HFFc6 (cell line): ENCODE measurements around the gene MYT1. TPM values are rescaled to one million over a fixed set of nuclear protein-coding genes. Genes with fewer than 3 reads are reported as not detected.

Experiments
- DNase-seq: peaks from one replicate; pipeline ENCODE4 v3.0.0-alpha.2; 2018
- H3K27ac Mint-ChIP-seq: 2 replicates; pipeline ENCODE4 v1.8.0; 2020; ENCODE audit warnings: mild to moderate bottlenecking, mixed read lengths
- H3K27me3 Mint-ChIP-seq: 2 replicates; pipeline ENCODE4 v1.8.0; 2021; ENCODE audit warnings: mild to moderate bottlenecking, moderate library complexity, mixed read lengths; ENCODE audit not compliant: insufficient read depth
- H3K36me3 Mint-ChIP-seq: 2 replicates; pipeline ENCODE4 v1.8.0; 2021; ENCODE audit warnings: low read depth, mixed read lengths
- H3K4me1 Mint-ChIP-seq: 2 replicates; pipeline ENCODE4 v1.8.0; 2020; ENCODE audit warnings: low read depth, mixed read lengths
- H3K4me3 Mint-ChIP-seq: 2 replicates; pipeline ENCODE4 v1.8.0; 2020; ENCODE audit warnings: mild to moderate bottlenecking, moderate library complexity, mixed read lengths
- H3K9me3 Mint-ChIP-seq: 2 replicates; pipeline ENCODE4 v1.8.0; 2020; ENCODE audit warnings: mild to moderate bottlenecking, mixed read lengths
- CTCF ChIP-seq: fragments of 200-600 bp; sonication (generic); IDR thresholded peaks from 2 replicates; pipeline ENCODE4 v1.5.0; 2021; ENCODE audit warnings: antibody characterized with exemption, mild to moderate bottlenecking
- total RNA-seq, 6 experiments: library from RNA; stranded (reverse); fragmentation: NEBNext Ultra II Directional; extraction: Animal tissue kit (Norgen Biotek cat#: 25700); gene quantifications; 2 replicates in 1 of 6; 3 replicates in 5 of 6; pipeline ENCODE4 v1.2.3, GENCODE V29; 2021

Gene MYT1
- total RNA-seq, 6 experiments from 2014 or later, result not detected

- no peaks in the 10 kb centered on the region for H3K9me3 Mint-ChIP-seq
- no peak for TF ChIP-seq CTCF
- peaks cover 33% of the 10 kb centered on the region for H3K4me1 Mint-ChIP-seq
- no peak overlapping the region for H3K27ac Mint-ChIP-seq
- peaks cover 23% of the 10 kb centered on the region for H3K27me3 Mint-ChIP-seq
- peak overlapping the region; percentile 69 for H3K4me3 Mint-ChIP-seq
- DNase-seq, result no peak
- no peaks in the 10 kb centered on the region for H3K36me3 Mint-ChIP-seq
These were observed 89.9 kb downstream of the MYT1 start for GRCh38 chr20:64254156-64254555.

- Mint-ChIP-seq H3K4me1 (peaks cover 34% of the 10 kb centered on the region), H3K9me3 (no peaks in the 10 kb centered on the region), H3K27me3 (peaks cover 17% of the 10 kb centered on the region), H3K36me3 (no peaks in the 10 kb centered on the region), H3K4me3 (peak overlapping the region; percentile 69), H3K27ac (peak overlapping the region; percentile 29)
- no peak for DNase-seq
- TF ChIP-seq CTCF, result no peak
These were observed 90.5 kb downstream of the MYT1 start for GRCh38 chr20:64254571-64255360.

- peak; percentile 22; the same call in 1 of the 2 replicates for TF ChIP-seq CTCF
- Mint-ChIP-seq H3K4me3 (peak within 1 kb of the TSS; percentile 91), H3K27me3 (peaks cover 11% of the 10 kb centered on the region), H3K9me3 (no peaks in the 10 kb centered on the region), H3K4me1 (peaks cover 43% of the 10 kb centered on the region), H3K27ac (peak within 1 kb of the TSS; percentile 76), H3K36me3 (no peaks in the 10 kb centered on the region)
- DNase-seq, result peak; percentile 50
These were observed 91.4 kb downstream of the MYT1 start, which contains the start of gene PCMTD2 for GRCh38 chr20:64255361-64256281. Gene PCMTD2, plus strand, starts transcription at chr20:64255748. Its CDS starts 4,218 bp downstream, at chr20:64259966.

- no peak for TF ChIP-seq CTCF
- peak overlapping the region; percentile 91 for H3K4me3 Mint-ChIP-seq
- H3K27me3 Mint-ChIP-seq, result peaks cover 7% of the 10 kb centered on the region
- H3K9me3 Mint-ChIP-seq, result no peaks in the 10 kb centered on the region
- no peak for DNase-seq
- no peaks in the 10 kb centered on the region for H3K36me3 Mint-ChIP-seq
- peaks cover 51% of the 10 kb centered on the region for H3K4me1 Mint-ChIP-seq
- H3K27ac Mint-ChIP-seq, result peak overlapping the region; percentile 76
These were observed 92.2 kb downstream of the MYT1 start for GRCh38 chr20:64256282-64256935.

GRCh38 chr20:64257107-64257757 is 93.0 kb downstream of the MYT1 start:
- H3K4me3 Mint-ChIP-seq, result peak overlapping the region; percentile 91
- no peaks in the 10 kb centered on the region for H3K36me3 Mint-ChIP-seq
- no peaks in the 10 kb centered on the region for H3K9me3 Mint-ChIP-seq
- TF ChIP-seq CTCF, result no peak
- peaks cover 54% of the 10 kb centered on the region for H3K4me1 Mint-ChIP-seq
- H3K27ac Mint-ChIP-seq, result peak overlapping the region; percentile 23; the same call in 1 of the 2 replicates
- H3K27me3 Mint-ChIP-seq, result peaks cover 7% of the 10 kb centered on the region
- DNase-seq, result no peak
